HCT116 (cell line): ENCODE results near the gene CHST3. TPM values are rescaled to one million over a fixed set of nuclear protein-coding genes. Genes with fewer than 3 reads are reported as not detected.

ENCODE experiments used
- ATAC-seq: fragments of 200-7000 bp; cut with Tn5 transposase; 2 replicates; pipeline ENCODE4 v1.9.1; 2020; ENCODE audit warnings: mild to moderate bottlenecking, moderate library complexity
- BruUV-seq: library from RNA; stranded (reverse); fragments of 400-500 nt; replicated peaks from 2 replicates; lab custom pipeline; 2021; lab: Mats Ljungman, UMichigan
- CTCF ChIA-PET: fragments of 300-600 bp; sonication (Branson Sonifier 250); formaldehyde crosslinking; loops from one replicate; lab custom pipeline; 2021; ENCODE audit warnings: antibody characterized with exemption; lab: Charles Lee
- POLR2A ChIA-PET: fragments of 300-600, 350-600 bp; sonication (Branson Sonifier 250); formaldehyde crosslinking; loops from one replicate; lab custom pipeline; 2021; ENCODE audit warnings: antibody characterized with exemption; lab: Charles Lee
- RAD21 ChIA-PET, 2 experiments: fragments of 300-600 bp; sonication (Branson Sonifier 250); formaldehyde crosslinking; loops; one replicate each; lab custom pipeline; 2023; ENCODE audit warnings: low total read pairs in 2 of 2; ENCODE audit not compliant: uncharacterized antibody in 2 of 2, unreplicated experiment in 2 of 2, low non-redundant PET in 1 of 2; lab: Charles Lee
- DNase-seq: peaks from one replicate; pipeline ENCODE4 v3.0.0-alpha.2; 2010; ENCODE audit warnings: low read depth, low spot score
- H2AFZ ChIP-seq: fragments of 200-600 bp; shearing (Covaris generic), sonication (generic); 2 replicates; pipeline ENCODE4 v1.6.1; 2017; ENCODE audit warnings: low read depth, mixed run types, mixed read lengths, antibody characterized with exemption, low read length; ENCODE audit not compliant: poor library complexity, severe bottlenecking
- H3K27ac ChIP-seq: 2 replicates; pipeline ENCODE4 v1.5.1; 2012; ENCODE audit warnings: low read depth, low read length
- H3K27me3 ChIP-seq: fragments of 200-600 bp; sonication (generic); 2 replicates; pipeline ENCODE4 v1.6.1; 2016; ENCODE audit warnings: mixed run types, low read length, mixed read lengths; ENCODE audit not compliant: insufficient read depth
- H3K36me3 ChIP-seq, 2 experiments: fragments of 200-500 bp in 1 of 2; fragments of 200-600 bp in 1 of 2; sonication (Bioruptor generic) in 1 of 2; sonication (generic) in 1 of 2; 2 replicates each; pipeline versions ENCODE4 v1.5.1 to v1.6.1; 2014 to 2016; ENCODE audit warnings: low read length in 2 of 2, inconsistent platforms in 1 of 2, mixed read lengths in 1 of 2, mixed run types in 1 of 2; ENCODE audit not compliant: insufficient read depth in 2 of 2, control insufficient read depth in 1 of 2
- H3K4me1 ChIP-seq, 2 experiments: fragments of 200-600 bp in 1 of 2; sonication (generic) in 1 of 2; 2 replicates each; pipeline versions ENCODE4 v1.5.1 to v1.6.1; 2012 to 2017; ENCODE audit warnings: low read length in 2 of 2, inconsistent platforms in 1 of 2, mild to moderate bottlenecking in 1 of 2, mixed read lengths in 1 of 2, mixed run types in 1 of 2, moderate library complexity in 1 of 2; ENCODE audit not compliant: insufficient read depth in 2 of 2, control insufficient read depth in 1 of 2
- H3K4me2 ChIP-seq: fragments of 200-600 bp; sonication (generic); 2 replicates; pipeline ENCODE4 v1.6.1; 2017; ENCODE audit warnings: mixed run types, low read length, mixed read lengths
- H3K4me3 ChIP-seq, 2 experiments: fragments of 200-600 bp in 1 of 2; sonication (generic) in 1 of 2; replicated peaks in 1 of 2; 2 replicates each; pipeline ENCODE4 v1.5.1; 2011 to 2016; ENCODE audit warnings: low read length in 2 of 2, control low read depth in 1 of 2, low read depth in 1 of 2, mild to moderate bottlenecking in 1 of 2, mixed read lengths in 1 of 2, mixed run types in 1 of 2
- H3K79me2 ChIP-seq: fragments of 200-600 bp; sonication (generic); 2 replicates; pipeline ENCODE4 v1.6.1; 2017; ENCODE audit warnings: mild to moderate bottlenecking, mixed run types, low read length, moderate library complexity, mixed read lengths; ENCODE audit not compliant: insufficient read depth
- H3K9ac ChIP-seq: fragments of 200-600 bp; sonication (generic); 2 replicates; pipeline ENCODE4 v1.6.1; 2016; ENCODE audit warnings: low read length, mixed read lengths
- H3K9me2 ChIP-seq: fragments of 200-600 bp; sonication (generic), shearing (Covaris generic); 2 replicates; pipeline ENCODE4 v1.6.1; 2017; ENCODE audit warnings: mixed run types, mild to moderate bottlenecking, moderate library complexity; ENCODE audit not compliant: insufficient read depth
- H3K9me3 ChIP-seq, 2 experiments: fragments of 200-500 bp in 1 of 2; fragments of 200-600 bp in 1 of 2; sonication (Bioruptor generic) in 1 of 2; sonication (generic) in 1 of 2; 2 replicates each; pipeline ENCODE4 v1.6.1; 2014 to 2017; ENCODE audit warnings: low read length in 2 of 2, mixed read lengths in 2 of 2, inconsistent platforms in 1 of 2, low read depth in 1 of 2, mild to moderate bottlenecking in 1 of 2, mixed run types in 1 of 2, moderate library complexity in 1 of 2; ENCODE audit not compliant: control insufficient read depth in 1 of 2, insufficient read depth in 1 of 2
- H4K20me1 ChIP-seq: fragments of 200-600 bp; sonication (generic), shearing (Covaris generic); 2 replicates; pipeline ENCODE4 v1.6.1; 2017; ENCODE audit warnings: mixed run types, mild to moderate bottlenecking, moderate library complexity; ENCODE audit not compliant: insufficient read depth
- ATF3 ChIP-seq: IDR thresholded peaks from 2 replicates; pipeline ENCODE4 v1.6.1; 2012
- CBX3 ChIP-seq: IDR thresholded peaks from 2 replicates; pipeline ENCODE4 v1.6.1; 2012; ENCODE audit warnings: low read depth
- EZH2 ChIP-seq: fragments of 200-600 bp; sonication (generic); IDR thresholded peaks from 2 replicates; pipeline ENCODE4 v1.6.1; 2017; ENCODE audit warnings: antibody characterized with exemption, mixed run types
- EZH2phosphoT487 ChIP-seq: fragments of 200-600 bp; IDR thresholded peaks from 2 replicates; pipeline ENCODE4 v1.6.1; 2018; ENCODE audit warnings: antibody characterized with exemption, borderline replicate concordance
- FOSL1 ChIP-seq: IDR thresholded peaks from 2 replicates; pipeline ENCODE4 v1.6.1; 2012; ENCODE audit warnings: low read depth
- POLR2A ChIP-seq: IDR thresholded peaks from 2 replicates; pipeline ENCODE4 v1.7.0; 2011; ENCODE audit warnings: borderline replicate concordance; ENCODE audit not compliant: insufficient read depth, insufficient read length; ENCODE audit errors: extremely low read depth
- POLR2AphosphoS5 ChIP-seq: IDR thresholded peaks from 2 replicates; pipeline ENCODE4 v1.6.1; 2011; ENCODE audit warnings: mild to moderate bottlenecking, low read depth, low read length, moderate library complexity
- RAD21 ChIP-seq: IDR thresholded peaks from 2 replicates; pipeline ENCODE4 v1.6.1; 2012; ENCODE audit warnings: low read depth, mild to moderate bottlenecking
- SP1 ChIP-seq: IDR thresholded peaks from 2 replicates; pipeline ENCODE4 v1.6.1; 2012; ENCODE audit warnings: low read depth
- YY1 ChIP-seq: IDR thresholded peaks from 2 replicates; pipeline ENCODE4 v1.6.1; 2011; ENCODE audit warnings: low read length, low read depth, moderate library complexity, mild to moderate bottlenecking; ENCODE audit not compliant: insufficient replicate concordance; ENCODE audit errors: extremely low read depth
- ZFX ChIP-seq: fragments of 450-650 bp; IDR thresholded peaks from 2 replicates; pipeline ENCODE4 v1.6.1; 2017
- intact Hi-C: fragments of 100-400 bp; cut with micrococcal nuclease; formaldehyde crosslinking; loops from 2 replicates; pipeline ENCODE4 v1.10.0; 2022
- total RNA-seq: library from RNA; stranded (reverse); gene quantifications from one replicate; pipeline ENCODE4 v1.2.1, GENCODE V29; 2021; ENCODE audit not compliant: unreplicated experiment
- TF ChIP-seq, protein P1 (sequence below): IDR thresholded peaks from 2 replicates; pipeline ENCODE4 v1.6.1; 2012; ENCODE audit warnings: low read depth

The CHST3 gene
- total RNA-seq, 1 experiment from 2014 or later = 10.6 TPM

- no peak for DNase-seq
- Histone ChIP-seq H3K4me1 (peaks cover 11 to 25% of the 10 kb centered on the region in 2 experiments), H3K9ac (no peak overlapping the region), H3K27me3 (no peaks in the 10 kb centered on the region)
- BruUV-seq = no TSS peak
- TF ChIP-seq SP1 (no peak), POLR2A (no peak), ATF3 (no peak), YY1 (no peak), POLR2AphosphoS5 (no peak), EZH2 (no peak), ZFX (no peak), EZH2phosphoT487 (no peak), FOSL1 (no peak), CBX3 (no peak), RAD21 (no peak)
- TF ChIP-seq, protein P1, sequence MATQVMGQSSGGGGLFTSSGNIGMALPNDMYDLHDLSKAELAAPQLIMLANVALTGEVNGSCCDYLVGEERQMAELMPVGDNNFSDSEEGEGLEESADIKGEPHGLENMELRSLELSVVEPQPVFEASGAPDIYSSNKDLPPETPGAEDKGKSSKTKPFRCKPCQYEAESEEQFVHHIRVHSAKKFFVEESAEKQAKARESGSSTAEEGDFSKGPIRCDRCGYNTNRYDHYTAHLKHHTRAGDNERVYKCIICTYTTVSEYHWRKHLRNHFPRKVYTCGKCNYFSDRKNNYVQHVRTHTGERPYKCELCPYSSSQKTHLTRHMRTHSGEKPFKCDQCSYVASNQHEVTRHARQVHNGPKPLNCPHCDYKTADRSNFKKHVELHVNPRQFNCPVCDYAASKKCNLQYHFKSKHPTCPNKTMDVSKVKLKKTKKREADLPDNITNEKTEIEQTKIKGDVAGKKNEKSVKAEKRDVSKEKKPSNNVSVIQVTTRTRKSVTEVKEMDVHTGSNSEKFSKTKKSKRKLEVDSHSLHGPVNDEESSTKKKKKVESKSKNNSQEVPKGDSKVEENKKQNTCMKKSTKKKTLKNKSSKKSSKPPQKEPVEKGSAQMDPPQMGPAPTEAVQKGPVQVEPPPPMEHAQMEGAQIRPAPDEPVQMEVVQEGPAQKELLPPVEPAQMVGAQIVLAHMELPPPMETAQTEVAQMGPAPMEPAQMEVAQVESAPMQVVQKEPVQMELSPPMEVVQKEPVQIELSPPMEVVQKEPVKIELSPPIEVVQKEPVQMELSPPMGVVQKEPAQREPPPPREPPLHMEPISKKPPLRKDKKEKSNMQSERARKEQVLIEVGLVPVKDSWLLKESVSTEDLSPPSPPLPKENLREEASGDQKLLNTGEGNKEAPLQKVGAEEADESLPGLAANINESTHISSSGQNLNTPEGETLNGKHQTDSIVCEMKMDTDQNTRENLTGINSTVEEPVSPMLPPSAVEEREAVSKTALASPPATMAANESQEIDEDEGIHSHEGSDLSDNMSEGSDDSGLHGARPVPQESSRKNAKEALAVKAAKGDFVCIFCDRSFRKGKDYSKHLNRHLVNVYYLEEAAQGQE = no peak
- TF ChIP-seq, all 23 proteins: peak for 0
- Histone ChIP-seq H2AFZ (no peak overlapping the region), H3K9me2 (no peaks in the 10 kb centered on the region), H4K20me1 (no peaks in the 10 kb centered on the region; the same call in 1 of the 2 replicates), H3K9me3 (no peaks in the 10 kb centered on the region), H3K27ac (no peak overlapping the region), H3K4me3 (no peak overlapping the region), H3K4me2 (no peak overlapping the region), H3K79me2 (peaks cover 19% of the 10 kb centered on the region), H3K36me3 (no peaks in the 10 kb centered on the region)
- POLR2A ChIA-PET = no interaction called here
- CTCF ChIA-PET = no interaction called here
- intact Hi-C loops = no loop called here
- ATAC-seq = no peak
- RAD21 ChIA-PET = no interaction called here
These were observed 32.6 kb downstream of the CHST3 start for GRCh38 chr10:71996592-71997371.
